OCI-LY1 (cell line): Measurements from ENCODE around the gene IFI30.

Experiments used
- H2AFZ ChIP-seq: fragments of 200-600 bp; sonication (generic), shearing (Covaris generic); 2 replicates; pipeline ENCODE4 v1.6.0; 2014; ENCODE audit warnings: antibody characterized with exemption, mild to moderate bottlenecking, low read length
- H3F3A ChIP-seq: fragments of 200-600 bp; sonication (generic), shearing (Covaris generic); 2 replicates; pipeline ENCODE4 v1.6.0; 2014; ENCODE audit warnings: mild to moderate bottlenecking, antibody characterized with exemption, low read length, moderate library complexity; ENCODE audit not compliant: insufficient read depth
- H3K27ac ChIP-seq: fragments of 200-600 bp; sonication (generic); 2 replicates; pipeline ENCODE4 v1.5.1; 2014; ENCODE audit warnings: low read length, mixed run types, mild to moderate bottlenecking, low read depth; ENCODE audit not compliant: poor library complexity, severe bottlenecking
- H3K27me3 ChIP-seq: fragments of 200-600 bp; sonication (generic); 2 replicates; pipeline ENCODE4 v1.6.0; 2014; ENCODE audit warnings: antibody characterized with exemption, mild to moderate bottlenecking, low read length, moderate library complexity; ENCODE audit not compliant: insufficient read depth
- H3K36me3 ChIP-seq: fragments of 200-600 bp; sonication (generic); 2 replicates; pipeline ENCODE4 v1.6.1; 2014; ENCODE audit warnings: mild to moderate bottlenecking, antibody characterized with exemption, low read length, moderate library complexity, mixed read lengths; ENCODE audit not compliant: insufficient read depth
- H3K4me1 ChIP-seq: fragments of 200-600 bp; sonication (generic); 2 replicates; pipeline ENCODE4 v1.5.1; 2014; ENCODE audit warnings: mild to moderate bottlenecking, low read length, moderate library complexity; ENCODE audit not compliant: insufficient read depth, severe bottlenecking
- H3K4me2 ChIP-seq: fragments of 200-600 bp; sonication (generic), shearing (Covaris generic); 2 replicates; pipeline ENCODE4 v1.6.1; 2014; ENCODE audit warnings: low read length
- H3K4me3 ChIP-seq: fragments of 200-600 bp; sonication (generic); 2 replicates; pipeline ENCODE4 v1.5.1; 2014; ENCODE audit warnings: low read length, low read depth, mild to moderate bottlenecking, mixed read lengths; ENCODE audit not compliant: poor library complexity, severe bottlenecking
- H3K79me2 ChIP-seq: fragments of 200-600 bp; shearing (Covaris generic); 2 replicates; pipeline ENCODE4 v1.6.1; 2016; ENCODE audit warnings: mixed run types, low read length, mixed read lengths; ENCODE audit not compliant: insufficient read depth
- H3K9ac ChIP-seq: fragments of 200-600 bp; sonication (generic), shearing (Covaris generic); 2 replicates; pipeline ENCODE4 v1.6.1; 2014; ENCODE audit warnings: mild to moderate bottlenecking, low read length, mixed read lengths
- H3K9me2 ChIP-seq: fragments of 200-600 bp; sonication (generic), shearing (Covaris generic); 2 replicates; pipeline ENCODE4 v1.6.1; 2014; ENCODE audit warnings: low read depth, mild to moderate bottlenecking, low read length, mixed read lengths
- H3K9me3 ChIP-seq: fragments of 200-600 bp; shearing (Covaris generic); 2 replicates; pipeline ENCODE4 v1.6.1; 2014; ENCODE audit warnings: low read length, mixed read lengths
- H4K20me1 ChIP-seq: fragments of 200-600 bp; sonication (generic), shearing (Covaris generic); 2 replicates; pipeline ENCODE4 v1.6.0; 2016; ENCODE audit warnings: mild to moderate bottlenecking, low read length; ENCODE audit not compliant: insufficient read depth
- EZH2 ChIP-seq: fragments of 200-600 bp; sonication (generic), shearing (Covaris generic); IDR thresholded peaks from 2 replicates; pipeline ENCODE4 v1.8.0; 2017; ENCODE audit warnings: borderline replicate concordance, mixed run types, mild to moderate bottlenecking, antibody characterized with exemption, low read length, moderate library complexity, mixed read lengths
- TF ChIP-seq, protein P1 (sequence below): fragments of 200-600 bp; sonication (generic), shearing (Covaris generic); IDR thresholded peaks from 2 replicates; pipeline ENCODE4 v1.5.1; 2017; ENCODE audit warnings: mild to moderate bottlenecking, antibody characterized with exemption, low read length, moderate library complexity, mixed read lengths

The IFI30 gene

GRCh38 chr19:18224525-18225354 is 51.1 kb downstream of the IFI30 start:
- no peaks in the 10 kb centered on the region for H3K9me2 ChIP-seq
- peak overlapping the region; percentile 70 for H3K9ac ChIP-seq
- no peaks in the 10 kb centered on the region for H3F3A ChIP-seq
- no peaks in the 10 kb centered on the region for H4K20me1 ChIP-seq
- H3K4me1 ChIP-seq, result peaks cover 16% of the 10 kb centered on the region
- peak overlapping the region; percentile 66 for H3K4me2 ChIP-seq
- peak overlapping the region; percentile 61 for H3K4me3 ChIP-seq
- TF ChIP-seq EZH2, result no peak
- TF ChIP-seq, protein P1, sequence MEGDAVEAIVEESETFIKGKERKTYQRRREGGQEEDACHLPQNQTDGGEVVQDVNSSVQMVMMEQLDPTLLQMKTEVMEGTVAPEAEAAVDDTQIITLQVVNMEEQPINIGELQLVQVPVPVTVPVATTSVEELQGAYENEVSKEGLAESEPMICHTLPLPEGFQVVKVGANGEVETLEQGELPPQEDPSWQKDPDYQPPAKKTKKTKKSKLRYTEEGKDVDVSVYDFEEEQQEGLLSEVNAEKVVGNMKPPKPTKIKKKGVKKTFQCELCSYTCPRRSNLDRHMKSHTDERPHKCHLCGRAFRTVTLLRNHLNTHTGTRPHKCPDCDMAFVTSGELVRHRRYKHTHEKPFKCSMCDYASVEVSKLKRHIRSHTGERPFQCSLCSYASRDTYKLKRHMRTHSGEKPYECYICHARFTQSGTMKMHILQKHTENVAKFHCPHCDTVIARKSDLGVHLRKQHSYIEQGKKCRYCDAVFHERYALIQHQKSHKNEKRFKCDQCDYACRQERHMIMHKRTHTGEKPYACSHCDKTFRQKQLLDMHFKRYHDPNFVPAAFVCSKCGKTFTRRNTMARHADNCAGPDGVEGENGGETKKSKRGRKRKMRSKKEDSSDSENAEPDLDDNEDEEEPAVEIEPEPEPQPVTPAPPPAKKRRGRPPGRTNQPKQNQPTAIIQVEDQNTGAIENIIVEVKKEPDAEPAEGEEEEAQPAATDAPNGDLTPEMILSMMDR, result no peak
- H3K27me3 ChIP-seq, result 0 out of 2 replicates have a peak, but pooled peaks cover 3% of the 10 kb centered on the region
- no peak overlapping the region for H2AFZ ChIP-seq
- H3K36me3 ChIP-seq, result no peaks in the 10 kb centered on the region
- H3K79me2 ChIP-seq, result no peaks in the 10 kb centered on the region
- no peaks in the 10 kb centered on the region for H3K9me3 ChIP-seq
- H3K27ac ChIP-seq, result no peak overlapping the region

- Histone ChIP-seq H3F3A (no peaks in the 10 kb centered on the region), H3K9me2 (no peaks in the 10 kb centered on the region), H4K20me1 (no peaks in the 10 kb centered on the region), H3K4me3 (no peak overlapping the region), H3K27me3 (0 out of 2 replicates have a peak, but pooled peaks cover 3% of the 10 kb centered on the region), H3K36me3 (no peaks in the 10 kb centered on the region), H3K9ac (no peak overlapping the region), H3K4me2 (peak overlapping the region; percentile 66; the same call in 1 of the 2 replicates), H3K9me3 (no peaks in the 10 kb centered on the region), H3K27ac (no peak overlapping the region), H3K79me2 (no peaks in the 10 kb centered on the region), H2AFZ (no peak overlapping the region), H3K4me1 (peaks cover 16% of the 10 kb centered on the region)
- TF ChIP-seq EZH2, result no peak
- TF ChIP-seq, protein P1, result no peak
Measured at GRCh38 chr19:18225355-18225701, 51.7 kb downstream of the IFI30 start.

DNA sequence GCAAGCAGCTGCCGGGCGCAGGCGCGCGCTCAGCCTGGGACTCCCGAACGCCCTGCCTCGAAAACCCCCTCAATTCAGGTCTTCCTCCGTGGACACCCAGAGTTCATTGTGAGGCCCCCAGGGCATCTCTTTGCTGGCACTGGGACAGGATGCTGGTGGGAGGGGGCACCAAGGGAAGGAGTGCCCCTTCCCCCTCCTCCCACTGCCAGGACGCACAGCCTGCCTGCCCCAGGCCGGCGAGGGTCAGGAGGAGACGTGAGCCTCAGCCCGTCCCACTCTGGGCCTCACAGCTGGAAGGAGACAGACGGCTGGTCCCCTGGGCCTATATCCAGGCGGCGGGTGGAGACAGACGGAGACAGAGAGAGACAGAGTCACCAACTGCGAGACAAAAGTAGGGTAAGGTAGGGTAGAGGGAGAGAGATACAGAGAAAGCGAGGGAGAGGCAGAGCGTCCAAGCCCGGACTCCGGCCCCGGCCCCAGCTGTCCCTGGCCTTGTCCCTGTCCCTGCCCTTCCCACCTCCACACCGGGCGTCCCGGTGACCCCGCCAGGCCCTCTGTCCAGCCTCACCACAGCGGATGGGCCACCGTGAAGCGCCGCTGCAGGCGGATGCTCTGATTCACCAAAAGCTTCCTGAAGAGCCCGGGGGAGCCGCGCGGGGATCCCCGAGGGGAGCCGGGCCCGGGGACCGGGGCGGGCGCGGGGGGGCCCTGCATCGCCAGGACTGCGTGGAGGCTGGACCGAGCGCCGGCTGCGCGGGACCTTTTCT is 52.3 kb downstream of the IFI30 start, which contains the start of gene PDE4C:
Gene PDE4C (minus strand): TSS at position 737 of the 767 bp plus-strand sequence. CDS start 23 bp downstream, at position 714.
- H3K27me3 ChIP-seq, result 0 out of 2 replicates have a peak, but pooled peaks cover 3% of the 10 kb centered on the region
- no peak within 1 kb of the TSS for H3K27ac ChIP-seq
- H3K9me3 ChIP-seq, result no peaks in the 10 kb centered on the region
- 0 out of 2 replicates have a peak within 1 kb of the TSS, but pooled peaks have one; percentile 2 for H3K4me2 ChIP-seq
- H3K9ac ChIP-seq, result no peak within 1 kb of the TSS
- H3K4me3 ChIP-seq, result no peak within 1 kb of the TSS
- no peak within 1 kb of the TSS for H2AFZ ChIP-seq
- H4K20me1 ChIP-seq, result no peaks in the 10 kb centered on the region
- H3F3A ChIP-seq, result no peaks in the 10 kb centered on the region
- no peaks in the 10 kb centered on the region for H3K79me2 ChIP-seq
- no peaks in the 10 kb centered on the region for H3K9me2 ChIP-seq
- H3K36me3 ChIP-seq, result no peaks in the 10 kb centered on the region
- peaks cover 16% of the 10 kb centered on the region for H3K4me1 ChIP-seq
- TF ChIP-seq, protein P1, result no peak
- TF ChIP-seq EZH2, result no peak
